GM18520 (cell line): ENCODE measurements around the gene RALGAPA2.

Experiments
- ATAC-seq: cut with Tn5 transposase; IDR thresholded peaks from one replicate; pipeline ENCODE4 v1.9.1; 2021; ENCODE audit not compliant: unreplicated experiment

RALGAPA2 gene

GRCh38 chr20:20344476-20344875 lies 368.0 kb downstream of the RALGAPA2 start:
- no peak for ATAC-seq

DNA sequence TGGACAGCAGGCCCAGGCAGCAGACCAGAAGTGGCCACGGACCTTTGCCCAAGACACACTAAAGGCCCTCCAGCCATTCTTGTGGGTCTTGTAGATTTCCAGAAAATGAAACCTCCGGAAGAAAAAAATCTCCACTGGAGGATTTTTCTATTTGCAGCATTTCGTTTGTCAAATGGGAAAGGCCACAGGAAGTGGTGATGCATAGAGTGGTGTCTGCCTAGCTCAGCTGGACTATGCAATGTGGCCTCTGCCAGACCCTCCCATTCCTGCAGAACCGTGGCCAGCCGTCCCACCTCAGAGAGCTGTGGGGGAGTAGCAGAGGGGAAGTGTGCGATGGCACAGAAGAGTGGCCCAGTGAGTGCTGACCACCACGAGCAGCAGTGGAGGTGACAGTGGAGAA lies 368.5 kb downstream of the RALGAPA2 start:
- ATAC-seq, result no peak
